Measurements from ENCODE around the gene HDAC4.

- TF ChIP-seq CTCF (IDR thresholded peaks at IDR 0.05; ENCODE audit: insufficient read depth, low read length, poor library complexity, severe bottlenecking) = no peak
- TF ChIP-seq EZH2phosphoT487 (conservative IDR thresholded peaks at IDR 0.05; ENCODE audit: low read length) = no peak
Observed at GRCh38 chr2:239271471-239271870, 129.3 kb downstream of the HDAC4 start.
